ENCODE measurements around the gene TMEM141. TPM values are rescaled to one million over a fixed set of nuclear protein-coding genes. Genes with fewer than 3 reads are reported as not detected.
"Not testable (repeated sequence)": the region's sequence is repeated elsewhere in the genome, so short reads cannot be mapped to it uniquely, and the experiment has no call there.

Gene TMEM141
- total RNA-seq, 1 experiment from 2014 or later: 32.7 TPM

- Histone ChIP-seq H3K4me3 (ENCODE audit: low read depth, low read length, poor library complexity, severe bottlenecking) (no peak overlapping the region), H3K27ac (ENCODE audit: low read depth, low read length, poor library complexity, severe bottlenecking) (no peak overlapping the region), H3K36me3 (ENCODE audit: insufficient read depth, low read length, poor library complexity, severe bottlenecking) (no peaks in the 10 kb centered on the region), H3K27me3 (replicated peaks; ENCODE audit: insufficient read depth, low read depth, low read length, poor library complexity) (no peaks in the 10 kb centered on the region), H3K4me1 (ENCODE audit: insufficient read depth, low read length, poor library complexity, severe bottlenecking) (peaks cover 6% of the 10 kb centered on the region), H3K9me3 (ENCODE audit: low read depth, low read length, poor library complexity, severe bottlenecking) (no peaks in the 10 kb centered on the region)
- intact Hi-C loops (cut with micrococcal nuclease; ENCODE audit: unreplicated experiment): no loop called here
- BruUV-seq (replicated peaks): no TSS peak
- no peak for DNase-seq (ENCODE audit: low spot score)
- TF ChIP-seq EZH2 (IDR thresholded peaks at IDR 0.05; ENCODE audit: borderline replicate concordance, low read depth, low read length, poor library complexity, severe bottlenecking): no peak
- TF ChIP-seq CTCF (conservative IDR thresholded peaks at IDR 0.05; ENCODE audit: low read depth, low read length): no peak
- POLR2A ChIA-PET (ENCODE audit: low non-redundant PET): no interaction called here
- CTCF ChIA-PET: interaction anchor here (1.2 kb wide), 2 partner anchors 22 to 249 kb away, joined by 3 to 5 read pairs; partner anchors contain the start of gene LCN15
Measured at GRCh38 chr9:136786451-136786850, 4.7 kb upstream of the TMEM141 start.

GRCh38 chr9:136786983-136787382 lies 4.2 kb upstream of the TMEM141 start:
- H3K9me3 ChIP-seq (ENCODE audit: low read depth, low read length, poor library complexity, severe bottlenecking); H3K27ac ChIP-seq (ENCODE audit: low read depth, low read length, poor library complexity, severe bottlenecking); H3K4me3 ChIP-seq (ENCODE audit: low read depth, low read length, poor library complexity, severe bottlenecking); H3K36me3 ChIP-seq (ENCODE audit: insufficient read depth, low read length, poor library complexity, severe bottlenecking); POLR2A ChIA-PET (ENCODE audit: low non-redundant PET); H3K27me3 ChIP-seq (replicated peaks; ENCODE audit: insufficient read depth, low read depth, low read length, poor library complexity); DNase-seq (ENCODE audit: low spot score); BruUV-seq (replicated peaks): not testable (repeated sequence)
- intact Hi-C loops (cut with micrococcal nuclease; ENCODE audit: unreplicated experiment): loop anchor here (1.0 kb wide), 1 partner anchor 248 kb away; no protein-coding TSS in a partner anchor
- CTCF ChIA-PET: interaction anchor here (1.2 kb wide), 2 partner anchors 23 to 248 kb away, joined by 3 to 5 read pairs; partner anchors contain the start of gene LCN15
- peaks cover 11% of the 10 kb centered on the region for H3K4me1 ChIP-seq (ENCODE audit: insufficient read depth, low read length, poor library complexity, severe bottlenecking)

GRCh38 chr9:136787690-136788400 lies 3.3 kb upstream of the TMEM141 start:
- DNase-seq (ENCODE audit: low spot score): peak; percentile 82
- intact Hi-C loops (cut with micrococcal nuclease; ENCODE audit: unreplicated experiment): loop anchor here (1.0 kb wide), 1 partner anchor 247 kb away; no protein-coding TSS in a partner anchor
- POLR2A ChIA-PET (ENCODE audit: low non-redundant PET): no interaction called here

GRCh38 chr9:136788644-136789522 lies 2.3 kb upstream of the TMEM141 start:
- H3K27me3 ChIP-seq (replicated peaks; ENCODE audit: insufficient read depth, low read depth, low read length, poor library complexity); H3K27ac ChIP-seq (ENCODE audit: low read depth, low read length, poor library complexity, severe bottlenecking); intact Hi-C loops (cut with micrococcal nuclease; ENCODE audit: unreplicated experiment); H3K4me3 ChIP-seq (ENCODE audit: low read depth, low read length, poor library complexity, severe bottlenecking); DNase-seq (ENCODE audit: low spot score); BruUV-seq (replicated peaks); H3K36me3 ChIP-seq (ENCODE audit: insufficient read depth, low read length, poor library complexity, severe bottlenecking); CTCF ChIA-PET; H3K9me3 ChIP-seq (ENCODE audit: low read depth, low read length, poor library complexity, severe bottlenecking): not testable (repeated sequence)
- POLR2A ChIA-PET (ENCODE audit: low non-redundant PET): interaction anchor here (0.6 kb wide), 1 partner anchor 282 kb away, joined by 3 read pairs; the partner anchor contains the start of gene SAPCD2
- peaks cover 16% of the 10 kb centered on the region for H3K4me1 ChIP-seq (ENCODE audit: insufficient read depth, low read length, poor library complexity, severe bottlenecking)

More at GRCh38 chr9:136787690-136788400, 3.3 kb upstream of the TMEM141 start:
- CTCF ChIA-PET: no interaction called here
- TF ChIP-seq CTCF (conservative IDR thresholded peaks at IDR 0.05; ENCODE audit: low read depth, low read length) (peak; percentile 85), EZH2 (IDR thresholded peaks at IDR 0.05; ENCODE audit: borderline replicate concordance, low read depth, low read length, poor library complexity, severe bottlenecking) (no peak)
- no peak overlapping the region for H3K27ac ChIP-seq (ENCODE audit: low read depth, low read length, poor library complexity, severe bottlenecking)
- no peaks in the 10 kb centered on the region for H3K36me3 ChIP-seq (ENCODE audit: insufficient read depth, low read length, poor library complexity, severe bottlenecking)
- H3K4me3 ChIP-seq (ENCODE audit: low read depth, low read length, poor library complexity, severe bottlenecking): no peak overlapping the region
- no peaks in the 10 kb centered on the region for H3K9me3 ChIP-seq (ENCODE audit: low read depth, low read length, poor library complexity, severe bottlenecking)
- H3K4me1 ChIP-seq (ENCODE audit: insufficient read depth, low read length, poor library complexity, severe bottlenecking): peaks cover 16% of the 10 kb centered on the region
- H3K27me3 ChIP-seq (replicated peaks; ENCODE audit: insufficient read depth, low read depth, low read length, poor library complexity): no peaks in the 10 kb centered on the region
- no TSS peak for BruUV-seq (replicated peaks)

Measured in A673 (cell line).